ENCODE measurements around the gene PDE6G. TPM values are rescaled to one million over a fixed set of nuclear protein-coding genes. Genes with fewer than 3 reads are reported as not detected.

Gene PDE6G
- 1.1 TPM for total RNA-seq (ENCODE audit: unreplicated experiment)
- long read RNA-seq, partial matches to known transcripts: 0 of 1 reads
- long read RNA-seq, other reads (novel, unspliced or antisense): 0 of 1 reads

GRCh38 chr17:81656118-81656743 is at the start of gene PDE6G:
TSS of gene PDE6G (minus strand) at chr17:81656542. CDS start at chr17:81653305, 3,237 bp downstream.
- peaks cover 10% of the 10 kb centered on the region for H3K4me1 Mint-ChIP-seq (ENCODE audit: unreplicated experiment)
- no peak within 1 kb of the TSS for H3K4me3 Mint-ChIP-seq (ENCODE audit: unreplicated experiment)
- TF ChIP-seq CTCF (IDR thresholded peaks at IDR 0.05; ENCODE audit: unreplicated experiment): no peak

GRCh38 chr17:81705518-81706231 is 49.3 kb upstream of the PDE6G start:
- Mint-ChIP-seq H3K27me3 (ENCODE audit: unreplicated experiment) (peaks cover 13% of the 10 kb centered on the region), H3K27ac (ENCODE audit: unreplicated experiment) (no peak overlapping the region), H3K9me3 (ENCODE audit: unreplicated experiment) (no peaks in the 10 kb centered on the region), H3K4me1 (ENCODE audit: unreplicated experiment) (peaks cover 21% of the 10 kb centered on the region), H3K4me3 (ENCODE audit: unreplicated experiment) (peak overlapping the region; percentile 80), H3K36me3 (ENCODE audit: low read depth, unreplicated experiment) (peaks cover 25% of the 10 kb centered on the region)
- TF ChIP-seq CTCF (IDR thresholded peaks at IDR 0.05; ENCODE audit: unreplicated experiment): no peak
- no peak for DNase-seq (ENCODE audit: low spot score)

More at GRCh38 chr17:81656118-81656743, at the start of gene PDE6G:
- Mint-ChIP-seq H3K9me3 (ENCODE audit: unreplicated experiment) (no peaks in the 10 kb centered on the region), H3K36me3 (ENCODE audit: low read depth, unreplicated experiment) (no peaks in the 10 kb centered on the region), H3K27me3 (ENCODE audit: unreplicated experiment) (peaks cover 12% of the 10 kb centered on the region), H3K27ac (ENCODE audit: unreplicated experiment) (no peak within 1 kb of the TSS)
- no peak for DNase-seq (ENCODE audit: low spot score)

- no peak for TF ChIP-seq CTCF (IDR thresholded peaks at IDR 0.05; ENCODE audit: unreplicated experiment)
- peak overlapping the region; percentile 85 for H3K4me3 Mint-ChIP-seq (ENCODE audit: unreplicated experiment)
- no peaks in the 10 kb centered on the region for H3K9me3 Mint-ChIP-seq (ENCODE audit: unreplicated experiment)
- peaks cover 11% of the 10 kb centered on the region for H3K27me3 Mint-ChIP-seq (ENCODE audit: unreplicated experiment)
- peaks cover 13% of the 10 kb centered on the region for H3K4me1 Mint-ChIP-seq (ENCODE audit: unreplicated experiment)
- no peak for DNase-seq (ENCODE audit: low spot score)
- no peak overlapping the region for H3K27ac Mint-ChIP-seq (ENCODE audit: unreplicated experiment)
- H3K36me3 Mint-ChIP-seq (ENCODE audit: low read depth, unreplicated experiment): peaks cover 24% of the 10 kb centered on the region
Observed at GRCh38 chr17:81703747-81704654, 47.7 kb upstream of the PDE6G start.

GRCh38 chr17:81702934-81703746 is 46.8 kb upstream of the PDE6G start, which contains the start of gene MRPL12:
TSS of gene MRPL12 (plus strand) at chr17:81703367. CDS start at chr17:81703502, 135 bp downstream.
- peak; percentile 91 for DNase-seq (ENCODE audit: low spot score)
- Mint-ChIP-seq H3K27me3 (ENCODE audit: unreplicated experiment) (peaks cover 11% of the 10 kb centered on the region), H3K4me3 (ENCODE audit: unreplicated experiment) (peak within 1 kb of the TSS; percentile 94), H3K9me3 (ENCODE audit: unreplicated experiment) (no peaks in the 10 kb centered on the region), H3K4me1 (ENCODE audit: unreplicated experiment) (peaks cover 11% of the 10 kb centered on the region), H3K36me3 (ENCODE audit: low read depth, unreplicated experiment) (peaks cover 26% of the 10 kb centered on the region), H3K27ac (ENCODE audit: unreplicated experiment) (peak within 1 kb of the TSS; percentile 86)
- TF ChIP-seq CTCF (IDR thresholded peaks at IDR 0.05; ENCODE audit: unreplicated experiment): no peak

Measured in endothelial cell (in vitro differentiated cells).